Measurements from ENCODE around the gene ZNF335.
"Not testable (repeated sequence)": the region's sequence is repeated elsewhere in the genome, so short reads cannot be mapped to it uniquely, and the experiment has no call there.

The ZNF335 gene

DNA sequence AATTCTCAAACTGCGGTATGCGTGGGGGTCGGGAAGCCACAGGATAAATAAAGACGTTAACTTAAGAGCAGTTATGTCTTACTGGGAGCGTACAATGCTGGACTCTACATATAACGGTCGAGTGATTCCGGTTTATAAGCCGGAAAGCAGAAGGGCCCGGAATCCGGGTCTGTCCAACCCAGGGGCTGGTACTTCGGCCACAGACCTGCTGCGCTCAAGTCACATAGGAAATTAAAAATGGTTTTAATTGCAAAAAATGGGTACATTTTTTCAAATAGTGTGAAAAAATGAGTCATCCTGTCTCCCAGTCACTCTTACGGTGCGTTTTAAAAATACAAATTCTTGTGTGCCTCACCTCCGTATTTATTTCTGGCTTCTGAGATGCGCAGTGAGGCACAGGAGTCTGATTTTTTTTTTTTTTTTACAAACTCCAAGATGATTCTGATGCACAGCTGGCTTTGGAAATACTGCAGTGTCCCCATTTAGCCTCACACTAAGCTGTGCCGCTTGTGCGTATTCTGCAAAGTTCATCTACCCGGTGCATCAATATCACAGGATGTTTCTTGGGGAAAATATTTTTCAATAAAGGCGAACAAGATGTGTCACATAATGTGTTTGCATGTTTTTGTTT, 36.5 kb downstream of the ZNF335 start:
- in situ Hi-C loops (cut with MboI; ENCODE audit: low sequenced_read_pairs) = no loop called here

DNA sequence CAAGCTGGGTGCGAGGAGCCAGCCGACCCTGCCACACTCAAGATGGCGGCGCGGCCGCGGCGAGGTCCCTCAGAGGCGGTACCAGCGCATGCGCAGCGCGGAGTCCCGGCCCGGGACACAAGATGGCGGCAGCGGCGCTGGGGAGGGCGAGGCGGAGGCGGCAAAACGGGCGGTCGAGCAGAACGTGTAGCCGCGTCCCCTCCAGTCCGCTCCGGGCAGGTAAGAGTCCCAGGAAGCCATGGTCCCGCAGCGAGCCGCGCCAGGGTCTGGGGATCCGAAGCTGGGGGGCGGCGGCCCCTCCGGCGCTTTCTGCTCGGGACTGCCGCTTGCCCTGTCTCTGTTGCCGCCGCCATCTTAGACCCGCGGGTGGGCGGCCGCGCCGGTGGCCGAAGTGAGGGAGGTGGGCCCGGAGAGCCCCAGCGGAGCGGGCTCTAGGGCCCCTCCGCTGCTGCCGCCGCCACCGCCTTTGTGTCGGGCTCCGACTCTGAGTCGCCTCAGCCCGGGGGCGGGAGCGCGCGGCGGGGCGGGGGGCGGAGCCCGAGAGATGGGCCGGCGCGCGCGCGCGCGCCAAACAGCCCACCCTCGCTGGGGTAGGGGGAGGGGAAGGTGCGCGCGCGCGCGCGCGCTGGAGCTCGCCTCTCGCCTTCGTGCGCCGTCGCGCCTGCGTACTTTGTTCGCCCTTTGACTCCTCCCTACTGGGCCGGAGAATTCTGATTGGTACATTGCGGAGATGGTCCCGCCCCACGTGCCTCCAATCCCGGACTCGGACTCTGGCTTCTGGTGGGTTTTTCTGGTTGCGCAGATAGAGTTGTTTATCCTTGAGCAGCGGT, 37.2 kb downstream of the ZNF335 start, which contains the start of gene PCIF1:
TSS of gene PCIF1 (plus strand) at position 98 of the 830 bp plus-strand sequence. CDS start 4,317 bp downstream, outside the sequence.
- in situ Hi-C loops (cut with MboI; ENCODE audit: low sequenced_read_pairs) = no loop called here

GRCh38 chr20:45934046-45934585, 37.9 kb downstream of the ZNF335 start:
- in situ Hi-C loops (cut with MboI; ENCODE audit: low sequenced_read_pairs) = no loop called here

DNA sequence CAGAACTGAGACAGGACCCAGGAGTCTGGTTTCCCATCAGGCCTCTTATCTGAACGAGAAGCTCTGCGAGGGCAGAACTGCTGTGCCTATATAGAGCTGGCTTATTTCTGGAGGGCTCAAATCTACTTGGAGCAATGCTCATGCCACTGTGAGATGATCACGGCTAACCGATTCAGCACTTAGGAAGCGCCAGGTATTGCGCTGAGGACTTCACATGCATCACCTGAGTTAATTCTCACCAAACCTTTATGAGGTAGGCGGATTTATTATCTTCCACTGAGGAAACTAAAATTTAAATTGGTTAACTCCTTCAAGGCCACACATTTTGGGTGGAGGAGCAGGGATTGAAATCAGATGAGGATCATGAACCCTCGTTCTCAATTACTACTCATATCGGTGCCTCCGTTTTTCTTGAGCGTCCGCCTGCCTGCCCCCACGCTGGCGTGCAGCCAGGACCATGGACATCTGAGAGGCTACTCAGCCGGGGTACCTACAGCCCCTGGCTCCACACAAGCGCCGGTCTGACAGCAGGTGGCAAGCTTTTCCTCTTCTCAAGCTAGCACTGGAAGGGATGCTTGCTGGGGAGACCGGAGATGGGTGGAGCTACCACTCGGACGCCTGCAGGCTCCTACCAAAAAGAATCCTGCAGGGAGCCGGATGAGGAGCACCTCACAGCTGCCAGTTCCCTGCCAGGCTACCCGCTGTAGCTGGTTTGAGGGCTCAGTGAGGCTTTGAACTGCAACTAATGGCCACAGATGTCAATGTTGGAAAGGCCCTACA, 38.5 kb downstream of the ZNF335 start:
- in situ Hi-C loops (cut with MboI; ENCODE audit: low sequenced_read_pairs) = no loop called here

DNA sequence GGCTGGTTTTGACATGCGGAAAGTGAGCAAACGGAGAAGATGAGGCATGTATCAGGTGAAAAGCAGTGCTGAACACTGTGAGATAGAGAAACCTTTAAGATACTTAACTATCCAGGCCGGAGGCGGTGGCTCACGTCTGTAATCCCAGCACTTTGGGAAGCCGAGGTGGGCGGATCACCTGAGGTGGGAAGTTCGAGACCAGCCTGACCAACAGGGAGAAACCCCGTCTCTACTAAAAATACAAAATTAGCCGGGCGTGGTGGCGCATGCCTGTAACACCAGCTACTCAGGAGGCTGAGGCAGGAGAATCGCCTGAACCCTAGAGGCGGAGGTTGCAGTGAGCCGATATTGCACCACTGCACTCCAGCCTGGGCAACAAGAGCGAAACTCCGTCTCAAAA, 40.3 kb downstream of the ZNF335 start:
- in situ Hi-C loops (cut with MboI; ENCODE audit: low sequenced_read_pairs) = not testable (repeated sequence)

DNA sequence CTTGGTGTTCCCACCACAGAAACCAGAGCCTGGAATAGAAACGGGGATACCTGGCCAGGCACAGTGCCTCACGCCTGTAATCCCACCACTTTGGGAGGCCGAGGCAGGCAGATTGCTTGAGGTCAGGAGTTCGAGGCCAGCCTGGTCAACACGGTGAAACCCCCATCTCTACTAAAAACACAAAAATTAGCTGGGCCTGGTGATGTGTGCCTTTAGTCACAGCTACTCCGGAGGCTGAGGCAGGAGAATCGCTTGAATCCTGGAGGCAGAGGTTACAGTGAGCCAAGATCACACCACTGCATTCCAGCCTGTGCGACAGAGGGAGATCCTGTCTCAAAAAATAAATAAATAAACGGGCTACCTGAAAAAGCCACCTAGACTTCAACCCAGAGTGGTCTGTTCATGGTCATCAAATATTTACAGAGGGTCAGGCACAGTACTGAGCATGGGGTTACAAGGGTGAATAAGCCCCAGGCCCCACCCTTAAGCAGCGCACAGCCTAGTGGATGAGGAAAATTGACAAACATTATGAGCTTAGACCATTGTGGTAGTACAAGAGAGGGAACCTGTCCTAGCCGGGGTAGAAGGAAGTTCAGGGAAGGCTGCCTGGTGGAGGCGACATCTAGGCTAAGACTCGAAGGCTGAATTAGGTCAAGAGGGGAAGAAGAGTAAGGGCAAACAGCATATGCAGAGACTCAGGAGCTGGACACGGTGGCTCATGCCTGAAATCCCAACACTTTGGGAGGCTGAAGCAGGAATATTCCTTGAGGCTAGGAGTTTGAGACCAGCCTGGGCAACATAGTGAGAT, 44.7 kb downstream of the ZNF335 start:
- in situ Hi-C loops (cut with MboI; ENCODE audit: low sequenced_read_pairs) = no loop called here

DNA sequence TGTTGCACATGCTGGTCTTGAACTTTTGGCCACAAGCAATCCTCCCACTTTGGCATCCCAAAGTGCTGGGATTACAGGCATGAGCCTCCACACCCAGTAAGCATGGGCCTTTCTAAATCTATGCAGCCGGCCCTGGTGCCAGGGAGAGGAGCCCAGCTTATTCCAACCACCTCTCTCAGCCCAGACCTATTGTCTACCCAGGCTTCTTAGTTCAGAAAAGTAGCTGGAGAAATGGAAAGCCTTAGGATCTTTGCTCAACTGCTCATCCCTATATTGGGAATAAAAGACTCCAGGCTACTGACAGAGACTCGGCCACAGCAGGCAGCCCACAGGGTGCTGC, 45.3 kb downstream of the ZNF335 start:
- in situ Hi-C loops (cut with MboI; ENCODE audit: low sequenced_read_pairs) = no loop called here

GRCh38 chr20:45925821-45926506, 46.0 kb downstream of the ZNF335 start:
- in situ Hi-C loops (cut with MboI; ENCODE audit: low sequenced_read_pairs) = no loop called here

DNA sequence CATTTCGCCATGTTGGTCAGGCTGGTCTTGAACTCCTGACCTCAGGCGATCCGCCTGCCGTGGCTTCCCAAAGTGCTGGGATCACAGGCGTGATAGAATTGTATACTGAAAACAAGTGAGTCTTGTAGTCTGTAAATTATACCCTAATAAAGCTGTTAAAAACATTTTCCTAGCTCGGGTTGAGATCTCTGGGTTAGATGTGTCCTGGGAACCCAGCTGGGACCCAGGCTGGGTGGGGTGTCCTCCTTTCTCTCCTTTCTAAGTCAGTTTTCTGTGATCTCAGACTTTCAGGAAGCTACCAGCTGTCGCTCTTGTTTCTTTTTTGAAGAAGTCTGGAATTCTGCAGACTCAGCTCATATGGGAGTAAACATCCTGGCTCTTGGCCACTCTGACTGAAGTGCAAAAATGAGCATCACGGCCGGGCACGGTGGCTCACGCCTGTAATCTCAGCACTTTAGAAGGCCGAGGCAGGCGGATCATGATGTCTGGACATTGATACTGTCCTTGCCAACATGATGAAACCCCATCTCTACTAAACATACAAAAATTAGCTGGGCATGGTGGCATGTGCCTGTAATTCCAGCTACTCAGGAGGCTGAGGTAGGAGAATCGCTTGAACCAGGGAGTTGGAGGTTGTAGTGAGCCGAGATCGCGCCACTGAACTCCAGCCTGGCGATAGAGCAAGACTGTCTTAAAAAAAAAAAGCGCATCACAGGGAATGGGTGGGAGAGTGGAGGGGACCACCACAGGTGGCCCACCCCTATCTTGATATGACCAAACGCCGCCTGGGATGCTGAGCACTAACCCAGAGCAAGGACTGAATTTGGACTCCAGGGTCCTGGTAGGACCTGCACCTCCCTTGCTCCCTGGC, 47.4 kb downstream of the ZNF335 start:
- in situ Hi-C loops (cut with MboI; ENCODE audit: low sequenced_read_pairs) = no loop called here

DNA sequence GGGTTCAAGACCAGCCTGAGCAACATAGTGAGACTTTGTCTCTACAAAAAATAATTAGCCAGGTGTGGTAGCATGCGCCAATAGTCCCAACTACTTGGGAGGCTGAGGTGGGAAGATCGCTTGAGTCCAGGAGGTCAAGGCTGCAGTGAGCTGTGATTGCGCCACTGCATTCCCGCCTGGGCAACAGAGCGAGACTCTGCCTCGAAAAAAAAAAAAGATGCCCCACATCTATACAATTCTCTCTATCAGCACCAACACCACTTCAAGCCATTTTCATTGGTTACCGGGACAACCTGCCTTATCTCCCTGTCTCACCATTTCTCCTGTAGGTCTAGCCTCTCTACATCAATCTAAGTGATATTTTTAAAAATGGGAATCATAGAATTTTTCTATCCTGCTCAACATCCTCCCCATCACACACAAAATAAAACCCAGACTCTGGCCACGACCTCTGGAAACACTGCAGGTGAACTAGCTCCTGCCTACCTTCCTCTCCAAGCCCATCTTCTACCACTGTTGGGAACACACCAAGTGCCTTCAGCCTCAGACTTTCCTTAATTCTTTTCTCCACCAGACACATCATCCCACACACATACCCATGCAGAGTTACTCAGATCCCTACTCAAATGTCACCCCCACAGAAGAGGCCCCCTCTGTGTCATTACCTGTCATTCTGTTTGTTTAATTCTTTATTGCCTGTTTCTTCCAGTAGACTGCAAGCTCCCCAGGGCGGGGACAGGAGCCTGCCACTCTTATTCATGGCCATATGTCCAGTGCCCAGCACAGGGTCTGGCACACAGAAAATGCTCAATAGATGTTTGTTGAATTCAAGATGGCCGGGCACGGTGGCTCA, 50.4 kb downstream of the ZNF335 start:
- in situ Hi-C loops (cut with MboI; ENCODE audit: low sequenced_read_pairs) = no loop called here

- in situ Hi-C loops (cut with MboI; ENCODE audit: low sequenced_read_pairs) = no loop called here
These were observed 51.3 kb downstream of the ZNF335 start for GRCh38 chr20:45920462-45921336.

DNA sequence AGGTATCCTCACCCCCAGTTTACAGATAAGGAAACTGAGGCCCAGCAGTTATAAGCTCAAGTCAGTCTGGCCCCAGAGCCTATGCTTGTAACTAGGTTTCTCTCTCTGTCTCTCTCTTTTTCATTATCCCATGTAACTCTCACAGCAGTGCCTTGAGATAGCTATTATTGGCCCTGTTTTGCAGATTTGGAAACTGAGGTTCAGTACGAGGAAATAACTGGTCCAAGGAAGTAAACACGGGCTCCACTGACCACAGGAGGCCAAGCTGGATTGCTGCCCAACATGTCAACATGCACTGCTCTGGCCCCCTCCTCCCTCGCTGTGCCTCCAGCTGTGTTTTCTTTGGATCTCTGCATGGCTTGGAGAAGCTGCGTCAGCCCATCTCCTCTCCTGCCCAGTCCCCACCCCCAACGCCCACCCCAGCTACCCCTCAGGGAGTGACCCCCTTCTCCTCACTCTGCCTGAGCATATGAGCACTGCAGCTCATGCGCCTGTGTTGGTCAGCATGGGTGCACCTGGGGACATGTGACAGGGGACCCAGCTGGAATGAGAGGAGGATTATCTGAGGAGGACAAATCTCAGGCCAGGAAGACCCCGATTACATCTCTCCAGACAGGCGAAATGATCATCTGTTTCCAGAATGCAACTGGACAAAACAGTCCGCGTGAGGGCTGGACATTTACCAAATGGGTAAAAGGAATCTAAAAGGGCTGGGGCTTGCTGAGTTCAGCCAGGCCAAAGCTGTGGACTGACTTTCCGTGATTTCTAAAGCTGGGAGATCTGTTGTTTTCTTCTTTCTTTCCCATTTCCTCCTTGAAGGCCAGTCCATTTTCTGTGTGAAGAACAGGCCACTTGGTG, 52.2 kb downstream of the ZNF335 start:
- in situ Hi-C loops (cut with MboI; ENCODE audit: low sequenced_read_pairs) = no loop called here

DNA sequence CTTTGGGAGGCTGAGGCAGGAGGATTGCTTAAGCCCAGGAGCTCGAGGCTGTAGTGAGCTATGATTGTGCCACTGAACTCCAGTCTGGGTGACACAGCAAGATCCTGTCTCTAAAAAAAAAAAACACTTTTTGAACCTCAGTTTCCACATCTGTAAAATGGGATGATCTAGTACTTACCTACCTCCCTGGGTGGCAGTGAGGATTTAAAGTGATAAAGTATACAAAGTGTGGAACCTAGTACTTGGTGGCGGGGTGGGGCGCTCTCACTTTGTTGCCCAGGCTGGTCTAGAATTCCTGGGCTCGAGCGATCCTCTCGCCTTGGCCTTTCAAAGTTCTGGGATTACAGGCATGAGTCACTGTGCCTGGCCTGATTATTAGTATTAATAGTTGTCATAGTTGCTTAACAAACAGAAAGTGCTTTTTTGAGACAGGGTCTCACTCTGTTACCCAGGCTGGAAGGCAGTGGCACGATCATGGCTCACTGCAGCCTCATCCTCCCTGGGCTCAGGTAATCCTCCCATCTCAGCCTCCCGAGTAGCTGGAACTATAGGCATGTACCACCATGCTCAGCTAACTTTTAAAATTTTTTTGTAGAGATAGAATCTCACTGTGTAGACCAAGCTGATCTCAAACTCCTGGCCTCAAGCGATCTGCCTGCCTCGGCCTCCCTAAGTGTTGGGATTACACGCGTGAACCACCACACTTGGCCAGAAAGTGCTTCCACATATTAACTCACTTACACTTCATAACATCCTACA, 53.0 kb downstream of the ZNF335 start:
- in situ Hi-C loops (cut with MboI; ENCODE audit: low sequenced_read_pairs) = no loop called here

GRCh38 chr20:45918182-45918737, 53.7 kb downstream of the ZNF335 start:
- in situ Hi-C loops (cut with MboI; ENCODE audit: low sequenced_read_pairs) = no loop called here

- in situ Hi-C loops (cut with MboI; ENCODE audit: low sequenced_read_pairs) = no loop called here
These were observed 54.2 kb downstream of the ZNF335 start for GRCh38 chr20:45917790-45918141.

Measured in hTERT RPE-1 (cell line).